ENCODE measurements around the gene GABPB1. TPM values are rescaled to one million over a fixed set of nuclear protein-coding genes. Genes with fewer than 3 reads are reported as not detected.

The GABPB1 gene
- total and polyA plus RNA-seq, 2 of the 13 experiments (the other 11 are each of a cell fraction or from before 2014, with no cell fraction given), result 17.5 to 39.5 TPM

DNA sequence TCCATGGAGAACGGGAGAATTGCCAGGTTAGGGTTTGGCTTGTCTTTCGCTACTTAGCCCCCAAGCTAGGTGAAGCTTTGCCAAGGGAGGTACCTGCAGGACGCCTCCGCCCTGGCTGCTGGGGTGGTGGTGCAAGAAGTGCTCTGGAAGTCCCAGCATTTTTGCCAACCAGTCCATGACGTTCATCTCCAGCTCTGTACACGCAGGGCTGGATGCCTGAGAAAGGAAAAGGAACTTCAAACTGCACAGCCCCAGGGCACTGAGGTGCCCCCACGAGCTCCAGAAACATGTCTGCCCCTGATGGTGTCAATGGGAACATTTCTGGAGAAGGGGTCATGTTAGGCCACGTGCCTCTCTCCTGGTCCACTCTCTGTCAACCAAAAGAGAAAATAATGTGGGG, 97.7 kb downstream of the GABPB1 start:
- Histone ChIP-seq H3K9ac (ENCODE audit: insufficient read depth, low read depth, low read length) (no peak overlapping the region), H3K4me2 (ENCODE audit: low read depth, low read length) (no peak overlapping the region), H3K4me1 (ENCODE audit: insufficient read depth, low read length) (peaks cover 24% of the 10 kb centered on the region), H3K79me2 (ENCODE audit: insufficient read depth, low read length) (no peaks in the 10 kb centered on the region), H3K27ac (ENCODE audit: extremely low read length, insufficient read depth, low read length) (no peak overlapping the region), H3K9me3 (ENCODE audit: low read length) (no peaks in the 10 kb centered on the region), H3K27me3 (ENCODE audit: control insufficient read depth in 1 of 2, insufficient read depth in 2 of 2, low read length in 2 of 2) (no peaks in the 10 kb centered on the region), H2AFZ (ENCODE audit: low read length) (no peak overlapping the region), H3K36me3 (replicated peaks in 1 of 2; ENCODE audit: control insufficient read depth in 1 of 2, insufficient read depth in 2 of 2, low read length in 2 of 2) (no peaks in the 10 kb centered on the region), H4K20me1 (ENCODE audit: insufficient read depth, low read length) (no peaks in the 10 kb centered on the region), H3K4me3 (replicated peaks in 1 of 3; ENCODE audit: insufficient read depth in 1 of 3, low read depth in 2 of 3, low read length in 3 of 3) (no peak overlapping the region)
- no peak for FAIRE-seq
- no peak for ATAC-seq
- in situ Hi-C loops (cut with HindIII; ENCODE audit: extremely low pct_ligation_motif_present, low pct_unique_long_range_greater_than_20kb), result no loop called here
- ChIA-PET POLR2A (no interaction called here), CTCF (ENCODE audit: low intra/inter-chr PET ratio, low total read pairs) (no interaction called here)
- WGBS (ENCODE audit: low lambda C conversion rate), result 80% methylated on average over 4 of the region's 8 CpGs
- intact Hi-C loops (cut with micrococcal nuclease; ENCODE audit: unreplicated experiment), result no loop called here
- BruUV-seq (replicated peaks), result no TSS peak
- no peak for TF ChIP-seq NFATC3 (CRISPR knock-in tag; IDR thresholded peaks at IDR 0.05)
- TF ChIP-seq SP5 (CRISPR knock-in tag; IDR thresholded peaks at IDR 0.05; ENCODE audit: borderline replicate concordance, low read depth), result no peak
- no peak for TF ChIP-seq ZNF253 (CRISPR knock-in tag; IDR thresholded peaks at IDR 0.05; ENCODE audit: borderline replicate concordance)
- TF ChIP-seq CBFB (CRISPR knock-in tag; IDR thresholded peaks at IDR 0.05), result no peak
- DNase-seq (ENCODE audit: low spot score), result no peak

GRCh38 chr15:50256188-50257041, 98.6 kb downstream of the GABPB1 start:
- Histone ChIP-seq H4K20me1 (ENCODE audit: insufficient read depth, low read length) (no peaks in the 10 kb centered on the region), H3K27me3 (ENCODE audit: control insufficient read depth in 1 of 2, insufficient read depth in 2 of 2, low read length in 2 of 2) (no peaks in the 10 kb centered on the region), H3K4me2 (ENCODE audit: low read depth, low read length) (no peak overlapping the region), H3K4me3 (replicated peaks in 1 of 3; ENCODE audit: insufficient read depth in 1 of 3, low read depth in 2 of 3, low read length in 3 of 3) (no peak overlapping the region), H3K4me1 (ENCODE audit: insufficient read depth, low read length) (peaks cover 19% of the 10 kb centered on the region), H3K9ac (ENCODE audit: insufficient read depth, low read depth, low read length) (no peak overlapping the region), H3K36me3 (replicated peaks in 1 of 2; ENCODE audit: control insufficient read depth in 1 of 2, insufficient read depth in 2 of 2, low read length in 2 of 2) (no peaks in the 10 kb centered on the region), H3K27ac (ENCODE audit: extremely low read length, insufficient read depth, low read length) (no peak overlapping the region), H3K79me2 (ENCODE audit: insufficient read depth, low read length) (no peaks in the 10 kb centered on the region), H3K9me3 (ENCODE audit: low read length) (no peaks in the 10 kb centered on the region), H2AFZ (ENCODE audit: low read length) (no peak overlapping the region)
- BruUV-seq (replicated peaks), result no TSS peak
- DNase-seq (ENCODE audit: low spot score) (no peak), ATAC-seq (peak; percentile 44; the same call in 2 of the 3 replicates), FAIRE-seq (no peak)
- WGBS (ENCODE audit: low lambda C conversion rate), result 34% methylated on average over 5 of the region's 5 CpGs
- ChIA-PET POLR2A (no interaction called here), CTCF (ENCODE audit: low intra/inter-chr PET ratio, low total read pairs) (no interaction called here)
- in situ Hi-C loops (cut with HindIII; ENCODE audit: extremely low pct_ligation_motif_present, low pct_unique_long_range_greater_than_20kb), result no loop called here
- intact Hi-C loops (cut with micrococcal nuclease; ENCODE audit: unreplicated experiment), result no loop called here
- peak; percentile 58 to 70 for TF ChIP-seq MAFK (conservative IDR thresholded peaks at IDR 0.05 in 1 of 2, IDR thresholded peaks at IDR 0.05 in 1 of 2; ENCODE audit: low read length in 2 of 2)
- TF ChIP-seq ZNF691 (CRISPR knock-in tag; IDR thresholded peaks at IDR 0.05; ENCODE audit: borderline replicate concordance, low read depth), result no peak
- peak; percentile 44; the same call in 1 of the 2 replicates for TF ChIP-seq FOSL2 (CRISPR knock-in tag; IDR thresholded peaks at IDR 0.05)
- peak; percentile 90; the same call in 1 of the 2 replicates for TF ChIP-seq SIX1 (CRISPR knock-in tag; IDR thresholded peaks at IDR 0.05; ENCODE audit: borderline replicate concordance)
- peak; percentile 75 for TF ChIP-seq SIX4 (CRISPR knock-in tag; IDR thresholded peaks at IDR 0.05)
- no peak for TF ChIP-seq ZSCAN12 (CRISPR knock-in tag; IDR thresholded peaks at IDR 0.05)
- no peak for TF ChIP-seq POLR2AphosphoS2 (IDR thresholded peaks at IDR 0.05; ENCODE audit: low read depth, low read length)
- no peak for TF ChIP-seq PHF20 (CRISPR knock-in tag; IDR thresholded peaks at IDR 0.05)
- TF ChIP-seq ZNF451 (CRISPR knock-in tag; IDR thresholded peaks at IDR 0.05), result no peak
- peak; percentile 46 for TF ChIP-seq MAFF (IDR thresholded peaks at IDR 0.05; ENCODE audit: low read depth, low read length)
- TF ChIP-seq ZFP90 (CRISPR knock-in tag; IDR thresholded peaks at IDR 0.05; ENCODE audit: borderline replicate concordance), result no peak
- TF ChIP-seq ZSCAN25 (CRISPR knock-in tag; IDR thresholded peaks at IDR 0.05), result peak; percentile 67; the same call in 1 of the 2 replicates
- TF ChIP-seq, protein P1, sequence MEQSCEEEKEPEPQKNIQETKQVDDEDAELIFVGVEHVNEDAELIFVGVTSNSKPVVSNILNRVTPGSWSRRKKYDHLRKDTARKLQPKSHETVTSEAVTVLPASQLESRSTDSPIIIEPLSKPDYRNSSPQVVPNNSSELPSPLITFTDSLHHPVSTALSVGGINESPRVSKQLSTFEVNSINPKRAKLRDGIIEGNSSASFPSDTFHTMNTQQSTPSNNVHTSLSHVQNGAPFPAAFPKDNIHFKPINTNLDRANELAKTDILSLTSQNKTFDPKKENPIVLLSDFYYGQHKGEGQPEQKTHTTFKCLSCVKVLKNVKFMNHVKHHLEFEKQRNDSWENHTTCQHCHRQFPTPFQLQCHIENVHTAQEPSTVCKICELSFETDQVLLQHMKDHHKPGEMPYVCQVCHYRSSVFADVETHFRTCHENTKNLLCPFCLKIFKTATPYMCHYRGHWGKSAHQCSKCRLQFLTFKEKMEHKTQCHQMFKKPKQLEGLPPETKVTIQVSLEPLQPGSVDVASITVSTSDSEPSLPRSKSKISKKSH (CRISPR knock-in tag; IDR thresholded peaks at IDR 0.05; ENCODE audit: borderline replicate concordance), result no peak

Measured in HepG2 (cell line).